ENCODE measurements around the gene LYPD6B. TPM values are rescaled to one million over a fixed set of nuclear protein-coding genes. Genes with fewer than 3 reads are reported as not detected.

Gene LYPD6B
- total RNA-seq, 1 donor from 2014 or later, result 27.2 TPM

DNA sequence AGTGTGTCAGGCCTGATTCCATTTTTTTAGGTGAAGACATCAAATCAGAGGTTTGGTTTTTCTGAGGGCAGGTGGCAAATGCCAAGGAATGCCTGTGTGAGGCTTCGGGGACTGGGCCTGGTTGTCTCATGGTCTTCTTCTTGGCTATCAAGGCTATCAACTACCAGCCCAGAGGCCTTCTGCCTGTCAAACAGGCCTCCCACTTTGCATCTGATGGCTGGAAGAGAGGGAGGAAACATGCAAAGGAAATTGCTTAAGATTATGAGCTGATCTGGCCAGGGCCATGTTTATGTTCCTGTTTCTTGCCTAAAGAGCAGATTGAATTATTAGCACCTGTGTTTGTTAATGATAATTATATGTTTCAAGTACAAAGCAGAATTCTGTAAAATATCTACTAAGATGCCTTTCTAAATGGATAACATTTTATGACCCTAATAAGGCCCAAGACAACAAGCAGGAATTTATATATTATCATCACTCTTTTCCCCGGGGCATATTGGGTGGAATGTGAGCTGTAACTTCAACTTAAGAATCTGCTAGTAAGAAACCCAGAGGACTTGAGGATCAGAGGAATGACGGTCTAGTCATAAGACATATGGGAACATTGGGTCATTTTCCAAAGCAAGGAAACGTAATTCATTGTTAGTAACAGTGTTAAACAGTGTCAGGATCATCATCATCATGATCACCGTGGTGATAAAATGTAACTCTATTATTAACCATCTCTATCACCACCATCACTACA lies 123.2 kb downstream of the LYPD6B start:
- TF ChIP-seq, protein P1, sequence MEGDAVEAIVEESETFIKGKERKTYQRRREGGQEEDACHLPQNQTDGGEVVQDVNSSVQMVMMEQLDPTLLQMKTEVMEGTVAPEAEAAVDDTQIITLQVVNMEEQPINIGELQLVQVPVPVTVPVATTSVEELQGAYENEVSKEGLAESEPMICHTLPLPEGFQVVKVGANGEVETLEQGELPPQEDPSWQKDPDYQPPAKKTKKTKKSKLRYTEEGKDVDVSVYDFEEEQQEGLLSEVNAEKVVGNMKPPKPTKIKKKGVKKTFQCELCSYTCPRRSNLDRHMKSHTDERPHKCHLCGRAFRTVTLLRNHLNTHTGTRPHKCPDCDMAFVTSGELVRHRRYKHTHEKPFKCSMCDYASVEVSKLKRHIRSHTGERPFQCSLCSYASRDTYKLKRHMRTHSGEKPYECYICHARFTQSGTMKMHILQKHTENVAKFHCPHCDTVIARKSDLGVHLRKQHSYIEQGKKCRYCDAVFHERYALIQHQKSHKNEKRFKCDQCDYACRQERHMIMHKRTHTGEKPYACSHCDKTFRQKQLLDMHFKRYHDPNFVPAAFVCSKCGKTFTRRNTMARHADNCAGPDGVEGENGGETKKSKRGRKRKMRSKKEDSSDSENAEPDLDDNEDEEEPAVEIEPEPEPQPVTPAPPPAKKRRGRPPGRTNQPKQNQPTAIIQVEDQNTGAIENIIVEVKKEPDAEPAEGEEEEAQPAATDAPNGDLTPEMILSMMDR (IDR thresholded peaks at IDR 0.05; ENCODE audit: unreplicated experiment), result no peak
- no peaks in the 10 kb centered on the region for H3K36me3 Mint-ChIP-seq
- H3K27me3 Mint-ChIP-seq (ENCODE audit: low read depth), result peaks cover 5% of the 10 kb centered on the region
- DNase-seq (ENCODE audit: low spot score in 2 of 2, unreplicated experiment in 2 of 2), result no peak
- H3K4me3 Mint-ChIP-seq, result no peak overlapping the region
- H3K9me3 Mint-ChIP-seq, result no peaks in the 10 kb centered on the region
- H3K4me1 Mint-ChIP-seq, result peaks cover 38% of the 10 kb centered on the region
- peak overlapping the region; percentile 47 for H3K27ac Mint-ChIP-seq

DNA sequence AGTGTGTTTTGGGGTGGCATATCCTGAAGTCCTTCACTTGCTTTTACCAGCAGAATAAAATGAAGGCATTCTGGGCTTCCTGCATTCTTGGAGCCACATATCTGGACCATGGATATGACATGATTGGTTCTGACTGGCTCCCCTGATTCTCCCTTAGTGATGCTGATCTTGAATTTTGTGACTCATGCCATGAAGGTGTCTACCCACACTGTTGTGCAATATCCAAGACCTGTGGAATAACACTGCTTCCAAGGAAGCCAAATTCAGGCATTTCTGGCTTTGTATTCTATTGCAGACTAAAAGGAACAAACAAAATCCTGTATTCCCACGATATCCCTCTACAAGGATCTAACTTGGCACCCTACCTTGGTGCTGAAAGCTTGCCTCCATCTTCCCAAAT lies 125.8 kb downstream of the LYPD6B start:
- Mint-ChIP-seq H3K27ac (no peak overlapping the region), H3K4me1 (peaks cover 58% of the 10 kb centered on the region), H3K9me3 (no peaks in the 10 kb centered on the region), H3K36me3 (no peaks in the 10 kb centered on the region), H3K4me3 (no peak overlapping the region), H3K27me3 (ENCODE audit: low read depth) (no peaks in the 10 kb centered on the region)
- DNase-seq (ENCODE audit: low spot score in 2 of 2, unreplicated experiment in 2 of 2), result no peak
- TF ChIP-seq, protein P1 (IDR thresholded peaks at IDR 0.05; ENCODE audit: unreplicated experiment), result no peak

DNA sequence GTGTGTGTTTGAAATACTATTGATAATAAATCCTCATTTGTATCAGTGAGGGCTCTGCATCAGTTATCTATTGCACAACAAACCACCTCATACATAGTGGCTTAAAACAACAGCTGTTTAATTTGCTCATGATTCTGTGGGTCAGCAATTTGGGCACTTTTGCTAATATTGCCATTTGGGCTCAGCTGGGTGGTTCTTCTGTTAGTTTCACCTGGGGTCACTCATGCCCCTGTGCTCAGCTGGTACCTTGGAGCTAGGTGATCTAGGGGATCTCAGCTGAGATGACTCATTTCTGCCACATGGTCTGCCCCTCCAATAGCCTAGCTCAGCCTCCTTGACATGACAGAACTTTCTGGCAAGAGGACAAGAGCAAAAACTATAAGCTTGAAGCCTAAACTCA lies 126.3 kb downstream of the LYPD6B start:
- TF ChIP-seq, protein P1 (IDR thresholded peaks at IDR 0.05; ENCODE audit: unreplicated experiment), result no peak
- Mint-ChIP-seq H3K4me3 (no peak overlapping the region), H3K27ac (no peak overlapping the region), H3K36me3 (no peaks in the 10 kb centered on the region), H3K27me3 (ENCODE audit: low read depth) (no peaks in the 10 kb centered on the region), H3K4me1 (peaks cover 64% of the 10 kb centered on the region), H3K9me3 (no peaks in the 10 kb centered on the region)
- DNase-seq (ENCODE audit: low spot score in 2 of 2, unreplicated experiment in 2 of 2), result no peak

DNA sequence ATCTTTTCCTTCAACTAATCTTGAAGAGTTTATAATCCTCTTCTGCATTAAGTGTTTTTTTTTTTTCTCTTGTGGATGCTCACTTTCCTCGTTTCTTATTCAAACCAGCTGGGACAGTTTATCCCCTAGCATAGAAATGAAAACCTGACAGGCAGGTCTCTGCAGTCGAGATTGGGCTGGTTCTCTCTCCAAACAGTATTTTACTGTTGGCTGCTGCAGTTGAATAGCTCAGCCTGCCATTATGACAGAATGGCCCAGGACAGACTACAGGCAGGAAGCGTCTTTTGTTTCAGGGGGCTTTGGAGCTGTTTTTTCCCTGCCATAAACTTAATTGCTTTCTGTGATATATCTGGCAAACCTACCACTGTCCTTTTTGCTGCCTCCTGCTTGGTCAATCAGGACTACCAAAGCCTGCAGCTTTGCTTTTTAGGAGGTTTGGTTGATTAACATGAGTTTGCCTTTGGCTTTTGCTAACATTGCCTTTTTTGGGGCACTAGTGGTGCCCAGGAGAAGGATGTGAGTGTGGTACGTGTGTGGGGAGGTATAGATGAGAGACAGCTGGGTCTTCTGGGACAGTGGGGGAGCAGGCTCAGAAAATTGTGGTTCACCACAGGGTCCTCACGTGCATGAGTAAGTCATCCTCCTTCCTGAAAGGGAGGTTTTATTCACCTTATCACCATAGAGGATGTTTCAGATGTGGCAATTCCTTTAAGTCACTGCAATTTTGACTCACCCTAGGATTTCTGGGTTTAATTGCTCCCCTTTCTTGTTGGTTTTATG lies 128.7 kb downstream of the LYPD6B start:
- Mint-ChIP-seq H3K27ac (no peak overlapping the region), H3K4me3 (no peak overlapping the region)

DNA sequence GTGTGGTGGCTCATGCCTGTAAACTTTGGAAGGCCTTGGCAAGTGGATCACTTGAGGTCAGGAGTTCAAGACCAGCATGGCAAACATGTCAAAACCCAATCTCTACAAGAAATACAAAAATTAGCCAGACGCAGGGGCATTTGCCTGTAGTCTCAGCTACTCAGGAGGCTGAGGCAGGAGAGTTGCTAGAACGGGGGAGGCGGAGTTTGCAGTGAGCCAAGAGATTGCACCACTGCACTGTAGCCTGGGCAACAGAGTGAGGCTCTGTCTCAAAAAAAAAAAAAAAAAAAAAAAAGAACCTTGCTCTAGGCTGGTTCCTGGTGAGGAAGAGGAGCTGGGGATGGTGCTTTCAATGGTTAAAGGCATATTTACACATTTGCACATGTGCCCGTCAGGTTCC lies 129.4 kb downstream of the LYPD6B start:
- Mint-ChIP-seq H3K4me1 (peaks cover 48% of the 10 kb centered on the region), H3K9me3 (no peaks in the 10 kb centered on the region)

More for the DNA sequence above, 128.7 kb downstream of the LYPD6B start:
- TF ChIP-seq, protein P1 (IDR thresholded peaks at IDR 0.05; ENCODE audit: unreplicated experiment), result no peak
- no peaks in the 10 kb centered on the region for H3K27me3 Mint-ChIP-seq (ENCODE audit: low read depth)
- H3K4me1 Mint-ChIP-seq, result peaks cover 56% of the 10 kb centered on the region
- H3K9me3 Mint-ChIP-seq, result no peaks in the 10 kb centered on the region
- peaks cover 2% of the 10 kb centered on the region for H3K36me3 Mint-ChIP-seq
- DNase-seq (ENCODE audit: low spot score in 2 of 2, unreplicated experiment in 2 of 2), result no peak

More for the DNA sequence above, 129.4 kb downstream of the LYPD6B start:
- Mint-ChIP-seq H3K36me3 (peaks cover 2% of the 10 kb centered on the region), H3K27me3 (ENCODE audit: low read depth) (no peaks in the 10 kb centered on the region), H3K4me3 (no peak overlapping the region), H3K27ac (no peak overlapping the region)
- TF ChIP-seq, protein P1 (IDR thresholded peaks at IDR 0.05; ENCODE audit: unreplicated experiment), result no peak
- DNase-seq (ENCODE audit: low spot score in 2 of 2, unreplicated experiment in 2 of 2), result no peak
